Cardiac fibroblast (primary cell): ENCODE results near the gene CAVIN2.
A peak's percentile ranks its signal among the peaks of the same experiment; 100 is the strongest.

Source experiments
- DNase-seq, 2 donors: peaks; one replicate each; pipeline versions ENCODE4 v3.0.0 to v3.0.0-alpha.2; 2010; ENCODE audit warnings: low read depth in 2 of 2
- H3K4me3 ChIP-seq, 2 donors: replicated peaks in 1 of 2; 1 replicate in 1 of 2; 2 replicates in 1 of 2; pipeline ENCODE4 v1.5.1; 2011; ENCODE audit warnings: low read depth in 2 of 2, low read length in 2 of 2, mild to moderate bottlenecking in 2 of 2, moderate library complexity in 1 of 2
- CTCF ChIP-seq: IDR thresholded peaks from one replicate; pipeline ENCODE4 v1.5.1; 2011; ENCODE audit warnings: low read depth, mild to moderate bottlenecking, low read length, inconsistent platforms

The CAVIN2 gene

GRCh38 chr2:191846515-191847476, at the start of gene CAVIN2:
Gene CAVIN2, minus strand, starts transcription at chr2:191847088. Its CDS starts 163 bp downstream, at chr2:191846925.
- TF ChIP-seq CTCF: peak; percentile 0
- peak; percentile 85 to 92 for DNase-seq
- peak within 1 kb of the TSS; percentile 41 to 56 for H3K4me3 ChIP-seq

GRCh38 chr2:191895743-191896142, 48.9 kb upstream of the CAVIN2 start:
- TF ChIP-seq CTCF: no peak
- no peak for DNase-seq
- H3K4me3 ChIP-seq: no peak overlapping the region

- no peak overlapping the region for H3K4me3 ChIP-seq
- no peak for TF ChIP-seq CTCF
- DNase-seq: no peak
Observed at GRCh38 chr2:191895195-191895594, 48.3 kb upstream of the CAVIN2 start.

- no peak for TF ChIP-seq CTCF
- DNase-seq: peak; percentile 70 to 85
Observed at GRCh38 chr2:191894681-191895147, 47.8 kb upstream of the CAVIN2 start.

GRCh38 chr2:191892391-191892790, 45.5 kb upstream of the CAVIN2 start:
- no peak overlapping the region for H3K4me3 ChIP-seq
- peak; percentile 85 to 95 for DNase-seq
- TF ChIP-seq CTCF: no peak

More at GRCh38 chr2:191894681-191895147, 47.8 kb upstream of the CAVIN2 start:
- H3K4me3 ChIP-seq: no peak overlapping the region

- no peak for TF ChIP-seq CTCF
- H3K4me3 ChIP-seq: no peak overlapping the region
- no peak for DNase-seq
Observed at GRCh38 chr2:191891656-191892055, 44.8 kb upstream of the CAVIN2 start.
